Central memory CD4-positive, alpha-beta T cell (primary cell): Measurements from ENCODE around the gene LIN54.
A peak's percentile ranks its signal among the peaks of the same experiment; 100 is the strongest.

Source experiments
- DNase-seq: peaks from one replicate; pipeline ENCODE4 v3.0.0; 2022

The LIN54 gene

DNA sequence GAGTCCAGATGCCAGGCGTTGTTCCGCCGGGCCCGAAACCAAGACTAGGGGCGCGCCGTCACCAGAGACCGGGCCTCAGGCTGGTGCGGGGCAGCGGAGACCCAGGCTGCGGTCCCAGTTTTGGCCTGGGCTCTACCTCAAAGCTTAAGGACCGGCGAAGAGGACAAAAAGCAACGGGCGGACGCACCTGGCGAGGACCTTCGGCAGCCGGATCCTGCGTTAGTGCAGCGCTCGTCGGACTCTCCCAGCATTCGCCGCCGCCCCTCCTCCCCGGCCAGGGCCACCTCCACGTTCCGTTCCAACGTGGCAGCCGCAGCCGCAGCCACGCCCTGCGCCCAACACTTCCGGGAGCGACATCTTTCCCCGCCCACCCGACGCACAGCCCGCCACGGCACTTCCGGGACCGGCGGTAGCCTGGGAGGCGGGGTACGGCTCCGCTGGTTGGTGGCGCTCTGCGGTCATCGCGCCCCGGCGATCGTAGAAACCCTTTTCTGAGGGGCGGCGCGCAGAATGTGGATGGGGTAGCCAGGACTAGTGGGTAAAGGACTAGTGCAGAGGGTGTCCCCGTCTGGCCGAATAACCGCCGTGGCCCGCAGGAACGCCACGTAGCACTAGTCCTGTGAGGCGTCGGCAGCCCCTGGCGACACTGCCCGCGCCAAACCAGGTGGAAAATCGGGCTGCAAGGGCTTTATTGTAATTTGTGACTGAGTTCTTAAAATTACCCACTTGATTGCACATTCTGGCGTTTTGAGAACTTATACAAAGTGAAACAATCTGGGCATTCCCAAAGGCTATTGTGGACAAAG lies 119.5 kb downstream of the LIN54 start, which contains the start of gene SEC31A:
SEC31A (minus strand) TSS at position 253 of the 806 bp plus-strand sequence. CDS start 9,217 bp downstream, outside the sequence.
- DNase-seq = peak; percentile 95

GRCh38 chr4:82890528-82890900 lies 120.1 kb downstream of the LIN54 start:
- no peak for DNase-seq

DNA sequence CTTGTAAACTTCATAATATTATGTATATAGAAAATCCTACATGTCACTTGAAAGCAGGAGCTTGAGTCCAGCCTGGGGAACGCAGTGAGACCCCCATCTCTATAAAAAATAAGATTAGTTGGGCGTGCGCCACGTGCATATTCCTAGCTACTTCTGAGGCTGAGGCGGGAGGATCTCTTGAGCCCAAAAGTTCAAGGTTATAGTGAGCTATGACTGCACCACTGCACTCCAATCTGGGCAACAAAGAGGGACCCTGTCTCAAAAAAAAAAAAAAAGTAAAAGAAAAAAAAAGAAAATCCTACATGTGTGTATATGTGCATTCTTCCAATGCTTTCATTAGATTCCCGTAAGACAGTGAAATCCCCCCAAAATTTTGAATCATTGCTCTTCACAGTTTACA lies 121.3 kb downstream of the LIN54 start:
- no peak for DNase-seq

GRCh38 chr4:82886147-82886942 lies 124.3 kb downstream of the LIN54 start:
- no peak for DNase-seq

- DNase-seq = no peak
These were observed 125.2 kb downstream of the LIN54 start for GRCh38 chr4:82885410-82885809.
